Upper lobe of left lung (tissue), 6 donors: ENCODE data around the gene PGAM2. TPM values are rescaled to one million over a fixed set of nuclear protein-coding genes. Genes with fewer than 3 reads are reported as not detected.

ENCODE experiments used
- ATAC-seq, 2 donors: fragments of 200-7000 bp; cut with Tn5 transposase; one replicate each; pipeline ENCODE4 v1.9.1; 2022; ENCODE audit warnings: mild to moderate bottlenecking in 2 of 2, moderate library complexity in 2 of 2; ENCODE audit not compliant: low FRiP score in 2 of 2
- DNase-seq, 2 donors: peaks; one replicate each; pipeline ENCODE4 v3.0.0-alpha.2; 2019 to 2020
- H3K27ac ChIP-seq, 4 donors: fragments of 200-600 bp; sonication (generic); one replicate each; pipeline ENCODE4 v1.5.1; 2016 to 2019
- H3K27me3 ChIP-seq, 4 donors: fragments of 200-600 bp; sonication (generic); one replicate each; pipeline ENCODE4 v1.5.1; 2017 to 2019
- H3K36me3 ChIP-seq, 4 donors: fragments of 200-600 bp; sonication (generic); one replicate each; pipeline ENCODE4 v1.5.1; 2016 to 2019
- H3K4me1 ChIP-seq, 4 donors: fragments of 200-600 bp; sonication (generic); one replicate each; pipeline ENCODE4 v1.5.1; 2018 to 2019
- H3K4me3 ChIP-seq, 4 donors: fragments of 200-600 bp; sonication (generic); one replicate each; pipeline ENCODE4 v1.5.1; 2017 to 2019; ENCODE audit warnings: mild to moderate bottlenecking in 2 of 4, moderate library complexity in 1 of 4
- H3K9me3 ChIP-seq, 4 donors: fragments of 200-600 bp; sonication (generic); one replicate each; pipeline ENCODE4 v1.5.1; 2018 to 2019
- EP300 ChIP-seq, 4 donors: sonication (generic); formaldehyde crosslinking; IDR thresholded peaks; one replicate each; pipeline ENCODE4 v1.5.1; 2017; ENCODE audit warnings: antibody characterized with exemption in 4 of 4, control low read depth in 2 of 4
- POLR2A ChIP-seq, 4 donors: fragments of 450-650 bp; IDR thresholded peaks; one replicate each; pipeline ENCODE4 v1.5.1; 2016 to 2017; ENCODE audit warnings: antibody characterized with exemption in 4 of 4, mild to moderate bottlenecking in 2 of 4
- POLR2AphosphoS5 ChIP-seq, 2 donors: sonication (generic); formaldehyde crosslinking; IDR thresholded peaks; one replicate each; pipeline ENCODE4 v1.5.1; 2017; ENCODE audit warnings: antibody characterized with exemption in 2 of 2
- whole genome bisulfite sequencing, 2 donors: methylation state at CpG; one replicate each; pipeline ENCODE4 v1.1.5; 2017 to 2018; 5-methylcytosine and 5-hydroxymethylcytosine counted together
- total RNA-seq, 6 donors: library from RNA; depleted of rRNA in 4 of 6; stranded (reverse); fragments of >200 nt in 4 of 6; gene quantifications; one replicate each; pipeline versions ENCODE4 v1.1.0 to v1.2.1, GENCODE V29; 2016 to 2021
- TF ChIP-seq, protein P1 (sequence below), 6 experiments: fragments of 450-650 bp in 4 of 6; fragments of 200-600 bp in 2 of 6; sonication (generic) in 2 of 6; IDR thresholded peaks; one replicate each; pipeline ENCODE4 v1.5.1; 2016 to 2019; ENCODE audit warnings: antibody characterized with exemption in 6 of 6
- donor health status: DM: no; HTN: no; CAD: no; lungs with moderate emphysema.
- donor health status: DM: no; HTN: yes; CAD: no; lungs with severe emphysema.

Gene PGAM2
- total RNA-seq, 6 donors from 2014 or later = 0.26 to 0.91 (median 0.75) TPM; not detected in 2

DNA sequence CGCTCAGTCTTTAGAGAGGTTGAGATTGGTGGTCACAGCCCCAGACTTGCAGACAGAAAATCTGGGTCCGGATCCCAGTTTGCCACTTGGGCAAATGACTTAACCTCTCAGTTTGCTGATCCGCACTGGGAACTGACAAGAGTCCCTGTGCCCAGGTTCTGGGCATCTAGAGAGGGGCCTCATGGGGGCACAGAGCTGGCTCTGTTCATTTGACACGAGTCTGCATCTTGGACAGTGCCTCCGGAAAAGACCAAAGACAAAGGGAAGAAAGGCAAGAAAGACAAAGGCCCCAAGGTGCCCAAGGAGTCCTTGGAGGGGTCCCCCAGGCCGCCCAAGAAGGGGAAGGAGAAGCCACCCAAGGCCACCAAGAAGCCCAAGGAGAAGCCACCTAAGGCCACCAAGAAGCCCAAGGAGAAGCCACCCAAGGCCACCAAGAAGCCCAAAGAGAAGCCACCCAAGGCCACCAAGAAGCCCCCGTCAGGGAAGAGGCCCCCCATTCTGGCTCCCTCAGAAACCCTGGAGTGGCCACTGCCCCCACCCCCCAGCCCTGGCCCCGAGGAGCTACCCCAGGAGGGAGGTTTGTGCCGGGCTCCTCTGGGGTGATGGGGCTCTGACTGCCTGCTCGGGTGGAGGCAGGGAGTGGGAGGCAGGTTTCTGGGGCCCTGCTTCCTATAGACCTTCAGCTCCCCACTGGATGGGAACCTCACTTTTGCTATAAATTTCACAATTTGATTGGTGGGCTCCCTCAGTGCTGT lies 41.1 kb upstream of the PGAM2 start:
- ATAC-seq (no peak), DNase-seq (no peak)
- no peaks in the 10 kb centered on the region for H3K9me3 ChIP-seq
- H3K27ac ChIP-seq = peak overlapping the region; percentile 83 to 96 (median 90)
- TF ChIP-seq, protein P1, sequence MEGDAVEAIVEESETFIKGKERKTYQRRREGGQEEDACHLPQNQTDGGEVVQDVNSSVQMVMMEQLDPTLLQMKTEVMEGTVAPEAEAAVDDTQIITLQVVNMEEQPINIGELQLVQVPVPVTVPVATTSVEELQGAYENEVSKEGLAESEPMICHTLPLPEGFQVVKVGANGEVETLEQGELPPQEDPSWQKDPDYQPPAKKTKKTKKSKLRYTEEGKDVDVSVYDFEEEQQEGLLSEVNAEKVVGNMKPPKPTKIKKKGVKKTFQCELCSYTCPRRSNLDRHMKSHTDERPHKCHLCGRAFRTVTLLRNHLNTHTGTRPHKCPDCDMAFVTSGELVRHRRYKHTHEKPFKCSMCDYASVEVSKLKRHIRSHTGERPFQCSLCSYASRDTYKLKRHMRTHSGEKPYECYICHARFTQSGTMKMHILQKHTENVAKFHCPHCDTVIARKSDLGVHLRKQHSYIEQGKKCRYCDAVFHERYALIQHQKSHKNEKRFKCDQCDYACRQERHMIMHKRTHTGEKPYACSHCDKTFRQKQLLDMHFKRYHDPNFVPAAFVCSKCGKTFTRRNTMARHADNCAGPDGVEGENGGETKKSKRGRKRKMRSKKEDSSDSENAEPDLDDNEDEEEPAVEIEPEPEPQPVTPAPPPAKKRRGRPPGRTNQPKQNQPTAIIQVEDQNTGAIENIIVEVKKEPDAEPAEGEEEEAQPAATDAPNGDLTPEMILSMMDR (IDR thresholded peaks at IDR 0.05) = no peak
- TF ChIP-seq EP300 (IDR thresholded peaks at IDR 0.05) = no peak
- no peak for TF ChIP-seq POLR2A (IDR thresholded peaks at IDR 0.05)
- no peak for TF ChIP-seq POLR2AphosphoS5 (IDR thresholded peaks at IDR 0.05)
- H3K36me3 ChIP-seq = peaks cover 0 to 44% (median 19%) of the 10 kb centered on the region in 4 donors
- WGBS, 2 donors = 88 to 90% methylated on average over 6 to 10 of the region's 10 CpGs
- peaks cover 0 to 10% (median 6%) of the 10 kb centered on the region in 4 donors for H3K27me3 ChIP-seq
- peak overlapping the region in 3 of 4 donors; percentile 52 to 64 (median 58) for H3K4me3 ChIP-seq
- peaks cover 5 to 16% (median 13%) of the 10 kb centered on the region in 4 donors for H3K4me1 ChIP-seq

DNA sequence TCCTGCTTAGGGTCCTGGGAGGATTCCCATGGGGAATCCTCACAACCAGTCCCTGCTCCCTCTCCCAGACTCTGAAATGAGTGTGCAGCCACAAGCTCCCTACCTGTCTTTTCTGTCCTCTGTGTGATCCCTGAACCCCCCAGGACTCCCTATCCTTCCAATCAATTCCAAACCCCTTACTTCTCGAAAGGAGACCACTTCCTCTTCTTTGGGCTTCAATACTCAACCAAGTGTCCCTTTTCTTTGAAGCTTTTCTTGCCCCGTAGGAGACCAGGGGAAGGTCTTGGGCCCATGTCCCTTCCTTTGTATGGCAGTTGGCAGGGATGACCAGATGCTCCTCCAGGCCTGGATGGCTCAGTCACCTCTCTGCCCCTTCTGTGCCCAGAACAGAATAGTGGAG lies 40.5 kb upstream of the PGAM2 start:
- WGBS, 2 donors = 62 to 67% methylated on average over 2 of the region's 2 CpGs
- peak overlapping the region; percentile 83 to 96 (median 90) for H3K27ac ChIP-seq
- no peaks in the 10 kb centered on the region for H3K9me3 ChIP-seq
- TF ChIP-seq, protein P1 (IDR thresholded peaks at IDR 0.05) = no peak
- TF ChIP-seq EP300 (IDR thresholded peaks at IDR 0.05) = no peak
- TF ChIP-seq POLR2A (IDR thresholded peaks at IDR 0.05) = no peak
- TF ChIP-seq POLR2AphosphoS5 (IDR thresholded peaks at IDR 0.05) = no peak
- H3K36me3 ChIP-seq = peaks cover 0 to 40% (median 17%) of the 10 kb centered on the region in 4 donors
- DNase-seq (no peak), ATAC-seq (no peak)
- peaks cover 5 to 16% (median 13%) of the 10 kb centered on the region in 4 donors for H3K4me1 ChIP-seq
- H3K27me3 ChIP-seq = peaks cover 0 to 10% (median 6%) of the 10 kb centered on the region in 4 donors
- H3K4me3 ChIP-seq = peak overlapping the region in 3 of 4 donors; percentile 52 to 64 (median 58)

GRCh38 chr7:44104860-44105771 lies 39.7 kb upstream of the PGAM2 start:
- TF ChIP-seq POLR2A (IDR thresholded peaks at IDR 0.05) (no peak), POLR2AphosphoS5 (IDR thresholded peaks at IDR 0.05) (peak; percentile 11 to 38)
- H3K36me3 ChIP-seq = peaks cover 0 to 32% (median 14%) of the 10 kb centered on the region in 4 donors
- DNase-seq (peak in 1 of 2 donors; percentile 74), ATAC-seq (peak in 1 of 2 donors; percentile 42)
- WGBS, 2 donors = 25 to 44% methylated on average over 17 to 24 of the region's 28 CpGs
- H3K27ac ChIP-seq = peak overlapping the region; percentile 83 to 96 (median 90)
- H3K27me3 ChIP-seq = peaks cover 0 to 10% (median 6%) of the 10 kb centered on the region in 4 donors
- H3K9me3 ChIP-seq = no peaks in the 10 kb centered on the region
- H3K4me1 ChIP-seq = peaks cover 5 to 16% (median 13%) of the 10 kb centered on the region in 4 donors
- H3K4me3 ChIP-seq = peak overlapping the region; percentile 52 to 70 (median 61)

DNA sequence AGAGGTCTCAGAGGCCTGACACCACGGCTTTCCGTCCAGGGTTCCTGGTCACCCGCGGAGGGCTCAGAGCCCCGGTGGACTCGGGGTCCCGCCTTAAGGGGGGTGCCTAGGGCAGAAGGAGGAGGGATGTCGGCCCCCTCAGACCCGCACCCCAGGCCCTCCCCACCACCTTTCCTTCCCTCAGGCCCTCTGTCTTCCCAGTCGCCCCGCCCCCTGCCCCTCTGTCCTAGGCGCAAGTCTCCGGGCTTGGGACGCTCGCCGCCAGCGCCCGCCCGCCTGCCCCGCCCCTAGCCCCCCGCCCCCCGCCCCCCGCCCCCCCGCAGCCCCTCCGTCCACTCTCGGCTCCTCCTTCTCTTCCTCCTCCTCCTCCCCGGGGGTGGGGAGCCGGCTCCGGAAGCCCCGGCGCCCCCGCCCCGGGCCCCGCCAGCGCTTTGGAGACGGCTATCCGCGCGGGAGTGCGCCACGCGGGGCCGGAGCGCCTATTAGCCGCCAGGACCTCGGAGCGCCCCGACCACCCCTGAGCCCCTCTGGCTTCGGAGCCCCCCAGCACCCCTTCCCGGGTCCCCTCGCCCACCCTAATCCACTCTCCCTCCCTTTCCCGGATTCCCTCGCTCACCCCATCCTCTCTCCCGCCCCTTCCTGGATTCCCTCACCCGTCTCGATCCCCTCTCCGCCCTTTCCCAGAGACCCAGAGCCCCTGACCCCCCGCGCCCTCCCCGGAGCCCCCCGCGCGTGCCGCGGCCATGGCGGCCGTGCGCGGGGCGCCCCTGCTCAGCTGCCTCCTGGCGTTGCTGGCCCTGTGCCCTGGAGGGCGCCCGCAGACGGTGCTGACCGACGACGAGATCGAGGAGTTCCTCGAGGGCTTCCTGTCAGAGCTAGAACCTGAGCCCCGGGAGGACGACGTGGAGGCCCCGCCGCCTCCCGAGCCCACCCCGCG lies 38.8 kb upstream of the PGAM2 start, which contains the start of gene AEBP1:
Gene AEBP1, plus strand, starts transcription at position 423 of the 937 bp plus-strand sequence. Its CDS starts 321 bp downstream, at position 744.
- TF ChIP-seq POLR2A (IDR thresholded peaks at IDR 0.05) (no peak), EP300 (IDR thresholded peaks at IDR 0.05) (no peak), POLR2AphosphoS5 (IDR thresholded peaks at IDR 0.05) (peak in 1 of 2 donors; percentile 29)
- H3K9me3 ChIP-seq = no peaks in the 10 kb centered on the region
- peak in 1 of 2 donors; percentile 88 for DNase-seq
- H3K4me3 ChIP-seq = peak within 1 kb of the TSS; percentile 52 to 70 (median 61)
- peak within 1 kb of the TSS; percentile 83 to 96 (median 90) for H3K27ac ChIP-seq
- WGBS, 2 donors = 0 to 6% methylated on average over 10 to 22 of the region's 87 CpGs
- ATAC-seq = peak in 1 of 2 donors; percentile 71
- peaks cover 0 to 10% (median 6%) of the 10 kb centered on the region in 4 donors for H3K27me3 ChIP-seq
- peaks cover 5 to 16% (median 13%) of the 10 kb centered on the region in 4 donors for H3K4me1 ChIP-seq
- peaks cover 0 to 24% (median 10%) of the 10 kb centered on the region in 4 donors for H3K36me3 ChIP-seq

DNA sequence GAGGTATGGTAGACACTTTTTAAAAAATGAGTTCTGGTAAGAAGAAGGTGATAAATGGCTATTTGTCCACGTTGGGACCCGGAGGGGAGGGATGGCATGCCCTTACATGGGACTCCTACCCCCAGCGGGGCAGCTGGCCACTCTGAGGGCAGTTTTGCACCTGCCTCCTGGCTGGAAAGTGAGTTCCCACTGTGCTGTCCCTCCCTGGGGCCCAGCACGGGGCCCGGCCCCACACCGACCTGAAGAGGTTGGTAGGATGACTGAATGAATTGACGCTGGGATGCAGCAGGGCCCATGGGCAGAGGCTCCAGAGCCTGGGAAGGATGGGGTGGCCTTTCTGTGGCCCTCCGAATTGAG lies 38.2 kb upstream of the PGAM2 start:
- Histone ChIP-seq H3K27ac (peak overlapping the region; percentile 83 to 96 (median 90)), H3K27me3 (peaks cover 0 to 10% (median 6%) of the 10 kb centered on the region in 4 donors), H3K9me3 (no peaks in the 10 kb centered on the region), H3K4me1 (peaks cover 5 to 16% (median 13%) of the 10 kb centered on the region in 4 donors), H3K36me3 (peaks cover 0 to 19% (median 9%) of the 10 kb centered on the region in 4 donors), H3K4me3 (peak overlapping the region in 2 of 4 donors; percentile 58 to 64)
- WGBS, 2 donors = 61 to 75% methylated on average over 3 to 8 of the region's 8 CpGs
- DNase-seq = no peak
- no peak for ATAC-seq
- TF ChIP-seq, protein P1 (IDR thresholded peaks at IDR 0.05) = no peak
- no peak for TF ChIP-seq EP300 (IDR thresholded peaks at IDR 0.05)
